GM19240 (cell line): ENCODE data around the gene CDH13.

Experiments
- DNase-seq: peaks from one replicate; pipeline ENCODE4 v3.0.0; 2011; ENCODE audit warnings: low spot score; ENCODE audit not compliant: insufficient read length

Gene CDH13

GRCh38 chr16:83220066-83220465, 593.3 kb downstream of the CDH13 start:
- DNase-seq: no peak

GRCh38 chr16:83224642-83225041, 597.9 kb downstream of the CDH13 start:
- DNase-seq: no peak

DNA sequence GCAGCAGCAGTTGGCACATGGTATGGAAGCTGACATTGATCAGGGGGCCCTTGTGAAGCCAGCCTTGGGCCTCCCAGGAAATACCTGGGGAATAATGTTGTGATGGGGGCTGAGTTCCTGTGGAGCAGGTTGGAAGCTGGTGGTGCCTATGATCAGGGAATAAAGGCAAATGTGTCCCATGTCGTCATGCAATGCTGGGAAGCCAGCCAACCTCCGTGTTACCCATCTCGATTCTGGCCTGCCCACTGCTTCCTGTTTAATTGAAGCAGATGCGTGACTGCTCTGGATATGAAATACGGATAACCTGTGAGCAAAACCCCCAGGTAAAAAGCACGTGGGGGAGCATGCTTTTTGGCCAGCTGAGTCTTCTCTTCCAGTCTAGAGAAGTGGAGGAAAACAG, 600.6 kb downstream of the CDH13 start:
- DNase-seq: no peak

- DNase-seq: no peak
Observed at GRCh38 chr16:83231729-83232128, 605.0 kb downstream of the CDH13 start.

DNA sequence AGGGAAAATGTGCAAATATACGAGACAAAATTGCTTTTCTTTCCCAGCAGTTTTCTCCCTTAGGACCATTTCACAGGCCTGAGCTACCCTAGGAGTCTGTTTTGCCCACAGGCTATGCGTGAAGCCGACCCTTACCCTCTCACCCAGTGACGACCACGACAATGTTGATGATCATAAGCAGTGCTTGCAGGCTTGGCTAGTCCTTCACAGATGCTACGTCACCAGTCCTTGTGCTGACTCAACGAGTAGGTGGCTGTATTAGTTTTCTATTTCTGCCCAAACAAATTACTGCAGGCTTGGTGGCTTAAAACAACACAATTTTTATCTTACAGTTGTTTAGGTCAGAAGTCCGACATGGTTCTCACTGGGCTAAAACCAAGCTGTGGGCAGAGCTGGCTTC, 606.4 kb downstream of the CDH13 start:
- DNase-seq: no peak

DNA sequence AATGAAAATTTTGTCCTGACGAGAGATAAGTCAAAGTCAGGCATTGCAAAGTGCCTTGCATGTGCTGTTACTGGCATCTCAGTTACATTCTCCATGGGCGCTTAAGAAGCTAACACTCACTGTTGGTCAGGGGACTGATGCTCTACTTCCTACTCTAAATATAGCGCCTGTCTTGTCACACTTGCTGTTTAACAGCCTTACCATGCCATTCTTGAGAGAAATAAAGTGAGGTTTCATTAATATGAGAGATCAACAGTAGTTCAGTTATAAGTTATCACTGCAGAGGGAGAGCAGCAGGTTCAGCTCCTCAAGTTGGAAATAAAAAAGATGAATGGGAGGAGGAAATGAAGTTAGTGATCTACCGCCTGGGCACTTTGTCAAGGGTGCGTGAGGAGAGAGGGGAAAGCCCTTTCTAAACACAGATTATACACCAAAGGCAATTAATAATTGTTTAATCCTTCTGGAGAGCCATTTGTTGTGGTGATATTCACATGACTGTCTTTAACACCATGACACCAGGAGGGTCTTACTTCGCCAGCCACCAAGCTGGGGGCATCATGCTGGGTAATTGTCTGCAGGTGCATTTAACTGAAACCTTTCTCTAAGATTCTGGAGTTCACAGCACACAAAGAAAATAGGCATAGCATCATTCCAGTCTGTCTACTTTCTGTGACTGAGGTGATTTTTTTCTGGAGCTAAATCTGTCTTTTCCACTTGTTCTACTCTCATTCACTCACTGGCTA, 612.4 kb downstream of the CDH13 start:
- DNase-seq: no peak

DNA sequence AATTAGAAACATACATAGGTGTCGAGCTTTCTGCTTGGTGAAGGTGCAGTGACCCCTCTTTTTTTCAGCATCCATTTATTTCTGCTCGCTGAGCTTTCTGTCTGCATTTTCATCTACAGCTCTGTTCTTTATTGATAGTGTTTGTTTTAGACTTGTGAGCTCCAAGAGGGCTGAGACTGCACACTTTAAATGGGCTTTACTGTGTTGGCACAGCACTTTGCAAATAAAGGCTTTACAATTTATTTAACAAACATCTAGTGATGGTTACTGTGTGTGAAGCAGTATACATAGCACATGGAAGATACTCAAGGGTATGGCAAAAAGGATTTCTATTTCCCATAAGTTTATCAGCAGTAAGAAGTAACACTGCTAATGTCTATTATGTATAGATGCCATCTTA, 617.3 kb downstream of the CDH13 start:
- DNase-seq: no peak

DNA sequence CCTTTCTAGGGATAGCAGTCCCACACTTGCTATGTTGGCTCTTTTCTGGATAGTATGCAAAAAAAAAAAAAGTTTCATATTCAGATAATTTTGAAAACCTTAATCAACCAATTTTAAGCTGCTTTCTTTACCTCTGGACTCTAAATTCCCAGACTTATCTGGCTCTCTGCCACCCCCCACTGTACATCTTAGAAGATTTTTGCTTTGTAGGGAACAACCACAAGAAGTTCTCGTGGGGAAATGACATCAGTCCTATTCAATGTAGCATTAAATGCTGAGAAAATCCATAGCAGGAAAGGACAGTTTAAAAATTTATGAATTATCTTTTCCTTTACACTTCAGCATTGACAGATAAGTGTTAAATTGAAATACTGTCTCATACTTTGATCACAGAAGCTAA, 618.3 kb downstream of the CDH13 start:
- no peak for DNase-seq

GRCh38 chr16:83247767-83248372, 621.1 kb downstream of the CDH13 start:
- no peak for DNase-seq

DNA sequence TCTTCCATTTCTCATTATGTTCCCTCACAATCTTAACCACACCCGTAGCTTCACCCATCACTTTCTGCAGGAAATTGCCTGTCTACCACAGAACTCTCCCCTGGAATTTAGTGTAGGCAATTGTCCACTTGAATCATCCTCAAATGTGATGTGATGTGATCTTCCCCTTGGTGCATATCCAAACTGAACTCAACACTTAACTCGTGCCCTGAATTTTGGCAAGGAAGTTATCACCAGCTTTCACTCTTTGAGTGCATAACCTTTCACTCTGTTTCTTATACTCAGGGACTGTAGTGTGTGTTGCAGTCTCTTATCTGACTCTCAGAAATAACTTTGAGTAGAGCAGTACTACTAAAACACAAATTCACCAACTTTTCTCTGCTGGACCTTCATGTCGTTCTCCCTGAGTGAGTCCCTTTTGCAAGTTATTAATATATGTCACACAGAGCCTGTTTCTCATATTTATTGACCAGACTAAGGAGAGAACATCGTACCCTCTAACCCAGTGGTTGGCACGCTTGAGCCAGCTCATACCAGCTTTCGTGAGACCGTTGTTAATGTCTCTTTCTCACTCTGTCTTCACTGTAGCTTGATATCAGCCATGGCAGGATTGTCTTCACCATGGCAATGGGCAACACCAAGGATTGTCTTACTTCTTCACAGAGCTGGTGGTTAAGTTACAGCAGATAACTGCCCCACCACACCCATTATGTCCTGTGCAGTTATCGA, 622.1 kb downstream of the CDH13 start:
- no peak for DNase-seq

GRCh38 chr16:83253521-83253920, 626.8 kb downstream of the CDH13 start:
- DNase-seq: no peak

- DNase-seq: no peak
Observed at GRCh38 chr16:83258366-83258928, 631.7 kb downstream of the CDH13 start.

DNA sequence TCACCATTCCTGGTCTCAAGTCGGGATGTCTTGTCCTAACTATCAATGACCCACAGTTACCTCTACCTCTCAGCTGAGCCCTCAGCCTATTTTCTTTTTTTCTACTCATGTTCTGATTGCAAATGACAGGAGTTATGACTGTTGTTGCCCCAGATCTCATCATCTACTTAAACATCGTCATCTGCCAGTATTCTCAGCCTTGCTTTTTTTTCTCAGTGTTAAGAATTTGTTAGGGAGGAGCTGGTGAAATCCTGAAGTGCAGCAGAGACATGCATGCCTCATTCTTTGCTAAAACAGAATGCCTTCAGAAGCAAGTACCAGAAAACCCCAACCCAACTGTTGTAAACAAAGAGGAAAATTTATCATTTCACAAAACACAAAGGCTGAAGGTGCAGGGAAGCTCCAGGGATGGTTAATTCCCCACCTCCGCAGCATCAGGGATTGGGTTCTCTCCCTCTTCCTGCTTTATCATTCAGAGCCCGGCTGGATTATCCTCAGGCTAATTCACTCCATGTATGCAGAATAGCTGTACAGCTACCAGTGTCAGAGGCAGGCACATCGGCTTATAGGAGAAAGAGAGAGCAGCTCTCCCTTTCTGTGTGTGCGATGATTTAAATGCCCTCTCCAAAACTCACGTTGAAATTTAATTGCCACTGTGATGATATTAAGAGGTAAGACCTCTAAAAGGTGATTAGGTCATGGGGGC, 640.2 kb downstream of the CDH13 start:
- DNase-seq: no peak

GRCh38 chr16:83268169-83268568, 641.4 kb downstream of the CDH13 start:
- DNase-seq: no peak

- no peak for DNase-seq
Observed at GRCh38 chr16:83269048-83269447, 642.3 kb downstream of the CDH13 start.

DNA sequence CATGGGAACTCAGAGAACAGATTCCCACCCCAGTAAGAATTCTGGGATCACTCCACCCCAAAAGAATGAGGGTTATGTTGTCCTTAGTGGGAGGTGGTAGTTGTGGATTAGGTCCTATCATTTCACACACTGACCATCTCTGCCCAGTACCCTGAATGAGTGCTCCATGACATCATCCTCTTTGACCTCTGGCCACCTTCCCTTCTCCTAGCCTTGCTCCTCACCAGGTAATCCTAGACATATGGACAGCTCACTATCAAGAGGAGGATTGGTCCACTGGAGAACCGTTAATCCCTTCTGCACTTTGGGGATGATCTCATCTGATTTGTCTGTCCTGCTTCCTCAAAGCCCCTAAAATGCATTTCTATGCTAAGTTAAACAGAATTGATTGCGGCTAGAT, 642.8 kb downstream of the CDH13 start:
- DNase-seq: no peak

DNA sequence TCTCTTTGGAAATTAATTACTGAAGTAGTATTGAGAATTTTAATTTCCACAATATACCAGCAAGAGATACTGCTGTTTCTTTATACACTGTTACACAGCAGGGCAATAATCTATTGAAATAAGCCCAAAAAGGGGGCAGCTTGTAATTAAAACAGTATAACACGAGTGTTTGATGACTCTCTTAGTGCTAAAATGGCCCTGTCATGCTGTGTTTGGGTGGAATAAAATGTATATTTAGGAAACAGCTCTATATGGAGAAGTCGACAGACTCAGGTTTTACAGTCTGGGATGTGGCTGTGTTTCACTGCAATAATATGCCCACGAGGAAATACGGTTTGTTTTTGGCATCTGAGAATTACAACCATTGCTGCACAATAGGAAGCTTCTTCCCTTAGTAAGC, 643.3 kb downstream of the CDH13 start:
- no peak for DNase-seq

- DNase-seq: no peak
Observed at GRCh38 chr16:83270640-83271039, 643.9 kb downstream of the CDH13 start.

- no peak for DNase-seq
Observed at GRCh38 chr16:83271123-83271522, 644.4 kb downstream of the CDH13 start.

- DNase-seq: no peak
Observed at GRCh38 chr16:83271970-83272575, 645.3 kb downstream of the CDH13 start.

DNA sequence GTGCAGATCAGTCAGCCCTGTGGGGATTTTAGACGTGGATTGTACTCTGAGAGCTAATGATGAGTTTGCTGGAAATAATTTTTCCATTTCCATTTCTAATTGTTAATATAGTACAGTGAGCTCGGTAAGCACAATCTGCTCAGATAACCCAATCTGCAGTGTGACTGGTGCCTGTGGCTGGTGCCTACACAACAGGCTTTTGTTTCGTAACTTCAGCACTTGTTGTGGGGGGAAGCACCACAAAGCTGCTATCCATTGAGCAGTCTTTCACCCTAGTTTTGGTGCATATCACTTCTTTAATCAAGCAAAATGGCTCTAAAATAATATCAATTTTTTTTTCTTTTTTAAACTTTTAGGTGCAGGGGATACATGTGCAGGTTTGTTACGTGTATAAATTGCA, 646.1 kb downstream of the CDH13 start:
- no peak for DNase-seq
